ENCODE data around the gene INSL3. TPM values are rescaled to one million over a fixed set of nuclear protein-coding genes. Genes with fewer than 3 reads are reported as not detected.
"Not testable (repeated sequence)": the region's sequence is repeated elsewhere in the genome, so short reads cannot be mapped to it uniquely, and the experiment has no call there.

INSL3 gene
- polyA plus RNA-seq, 3 donors: 0.25 to 1.7 (median 0.64) TPM

GRCh38 chr19:17778251-17778967 is 42.9 kb downstream of the INSL3 start:
- intact Hi-C loops (cut with micrococcal nuclease): loop anchor here (2.0 to 5.0 kb wide), 3 partner anchors 61 to 76 kb away; partner anchors contain the start of gene MAP1S (in 1 of the 2)
- peak; percentile 63 to 71 (median 70) for DNase-seq
- WGBS (ENCODE audit: insufficient coverage): 32% methylated on average over 31 of the region's 37 CpGs
- Histone ChIP-seq H4K20me1 (ENCODE audit: insufficient read depth, low read length) (peaks cover 26% of the 10 kb centered on the region), H3K36me3 (replicated peaks in 1 of 2; ENCODE audit: control insufficient read depth in 1 of 2, insufficient read depth in 2 of 2, low read length in 2 of 2) (peaks cover 54 to 62% of the 10 kb centered on the region in 2 donors), H3K4me2 (replicated peaks; ENCODE audit: extremely low read depth, low read length, poor library complexity, severe bottlenecking) (peak overlapping the region; percentile 99), H3K27me3 (ENCODE audit: control insufficient read depth in 2 of 2, insufficient read depth in 2 of 2, low read length in 2 of 2) (no peaks in the 10 kb centered on the region), H3K9me3 (replicated peaks in 1 of 2; ENCODE audit: control insufficient read depth in 1 of 2, insufficient read depth in 1 of 2, low read length in 2 of 2) (no peaks in the 10 kb centered on the region), H3K79me2 (ENCODE audit: insufficient read depth, low read length) (no peaks in the 10 kb centered on the region), H3K4me3 (replicated peaks in 1 of 3; ENCODE audit: low read depth in 2 of 3, low read length in 3 of 3) (peak overlapping the region; percentile 27 to 86 (median 28)), H2AFZ (ENCODE audit: insufficient read depth, low read depth, low read length, poor library complexity, severe bottlenecking) (peak overlapping the region; percentile 76), H3K27ac (ENCODE audit: low read depth in 1 of 2, low read length in 2 of 2) (peak overlapping the region; percentile 27 to 61), H3K9ac (ENCODE audit: insufficient read depth, low read length, poor library complexity, severe bottlenecking) (peak overlapping the region; percentile 49), H3K4me1 (ENCODE audit: control insufficient read depth in 1 of 2, insufficient read depth in 2 of 2, low read length in 2 of 2) (peaks cover 14 to 23% of the 10 kb centered on the region in 2 donors)
- Mint-ChIP-seq H3K4me3 (peak overlapping the region; percentile 72 to 89), H3K27ac (peak overlapping the region; percentile 41 to 90 (median 82)), H3K4me1 (peaks cover 23% of the 10 kb centered on the region), H3K9me3 (peaks cover 0 to 6% (median 0%) of the 10 kb centered on the region in 7 donors), H3K36me3 (peaks cover 56 to 65% of the 10 kb centered on the region in 2 donors), H3K27me3 (ENCODE audit: low read depth in 3 of 3) (peaks cover 0 to 2% (median 0%) of the 10 kb centered on the region in 3 donors)
- TF ChIP-seq CTCF (IDR thresholded peaks at IDR 0.05): no peak

- Histone ChIP-seq H3K4me1 (ENCODE audit: control insufficient read depth in 1 of 2, insufficient read depth in 2 of 2, low read length in 2 of 2) (peaks cover 14 to 23% of the 10 kb centered on the region in 2 donors), H2AFZ (ENCODE audit: insufficient read depth, low read depth, low read length, poor library complexity, severe bottlenecking) (peak overlapping the region; percentile 76), H3K36me3 (replicated peaks in 1 of 2; ENCODE audit: control insufficient read depth in 1 of 2, insufficient read depth in 2 of 2, low read length in 2 of 2) (peaks cover 56 to 63% of the 10 kb centered on the region in 2 donors), H3K4me2 (replicated peaks; ENCODE audit: extremely low read depth, low read length, poor library complexity, severe bottlenecking) (peak overlapping the region; percentile 99), H4K20me1 (ENCODE audit: insufficient read depth, low read length) (peaks cover 26% of the 10 kb centered on the region)
- peaks cover 23% of the 10 kb centered on the region for H3K4me1 Mint-ChIP-seq
- not testable (repeated sequence) for H3K79me2 ChIP-seq (ENCODE audit: insufficient read depth, low read length); H3K4me3 ChIP-seq (replicated peaks in 1 of 3; ENCODE audit: low read depth in 2 of 3, low read length in 3 of 3); H3K27me3 Mint-ChIP-seq (ENCODE audit: low read depth in 3 of 3); H3K9me3 ChIP-seq (replicated peaks in 1 of 2; ENCODE audit: control insufficient read depth in 1 of 2, insufficient read depth in 1 of 2, low read length in 2 of 2); H3K9ac ChIP-seq (ENCODE audit: insufficient read depth, low read length, poor library complexity, severe bottlenecking); H3K27ac ChIP-seq (ENCODE audit: low read depth in 1 of 2, low read length in 2 of 2); H3K9me3 Mint-ChIP-seq; DNase-seq; H3K27me3 ChIP-seq (ENCODE audit: control insufficient read depth in 2 of 2, insufficient read depth in 2 of 2, low read length in 2 of 2)
- H3K27ac Mint-ChIP-seq: peak overlapping the region in 5 of 7 donors; percentile 21 to 74 (median 53)
- intact Hi-C loops (cut with micrococcal nuclease): loop anchor here (2.0 to 5.0 kb wide), 3 partner anchors 61 to 77 kb away; partner anchors contain the start of gene MAP1S (in 1 of the 2)
- peaks cover 56 to 65% of the 10 kb centered on the region in 2 donors for H3K36me3 Mint-ChIP-seq
- WGBS (ENCODE audit: insufficient coverage): 90% methylated on average over 8 of the region's 10 CpGs
- peak overlapping the region; percentile 72 to 89 for H3K4me3 Mint-ChIP-seq
Observed at GRCh38 chr19:17777840-17778239, 43.5 kb downstream of the INSL3 start.

Data from CD14-positive monocyte (primary cell).